Fibroblast of lung (primary cell): ENCODE data around the gene DDX25.

ENCODE experiments used
- CTCF ChIP-seq, 2 donors: IDR thresholded peaks in 1 of 2; conservative IDR thresholded peaks in 1 of 2; 1 replicate in 1 of 2; 2 replicates in 1 of 2; pipeline ENCODE4 v1.5.1; 2011 to 2012; ENCODE audit warnings: low read length in 2 of 2, control low read depth in 1 of 2, inconsistent platforms in 1 of 2, low read depth in 1 of 2, mild to moderate bottlenecking in 1 of 2
- EZH2 ChIP-seq: IDR thresholded peaks from 2 replicates; pipeline ENCODE4 v1.5.1; 2012; ENCODE audit warnings: low read length, control low read depth, mild to moderate bottlenecking; ENCODE audit errors: missing control alignments

GRCh38 chr11:125958872-125959400 is 54.6 kb downstream of the DDX25 start:
- TF ChIP-seq CTCF (conservative IDR thresholded peaks at IDR 0.05 in 1 of 2, IDR thresholded peaks at IDR 0.05 in 1 of 2; ENCODE audit: low read depth in 1 of 2, low read length in 2 of 2): no peak
- no peak for TF ChIP-seq EZH2
